GM10266 (cell line): ENCODE results near the gene GNB5.

Experiments
- DNase-seq: peaks from one replicate; pipeline ENCODE4 v3.0.0; 2012; ENCODE audit errors: extremely low spot score
- CTCF ChIP-seq: IDR thresholded peaks from 2 replicates; pipeline ENCODE4 v1.5.1; 2012; ENCODE audit warnings: mild to moderate bottlenecking, low read depth; ENCODE audit not compliant: control insufficient read depth, insufficient read depth; ENCODE audit errors: missing control alignments

GNB5 gene

GRCh38 chr15:52128568-52128967 is 62.6 kb downstream of the GNB5 start:
- no peak for TF ChIP-seq CTCF

GRCh38 chr15:52124270-52124880 is 66.8 kb downstream of the GNB5 start:
- no peak for TF ChIP-seq CTCF
- DNase-seq: no peak

More at GRCh38 chr15:52128568-52128967, 62.6 kb downstream of the GNB5 start:
- DNase-seq: no peak

GRCh38 chr15:52121896-52122295 is 69.3 kb downstream of the GNB5 start:
- DNase-seq: no peak
- TF ChIP-seq CTCF: no peak

- no peak for DNase-seq
- TF ChIP-seq CTCF: no peak
These were observed 70.2 kb downstream of the GNB5 start for GRCh38 chr15:52121006-52121405.

GRCh38 chr15:52120488-52120887 is 70.7 kb downstream of the GNB5 start:
- no peak for TF ChIP-seq CTCF
- DNase-seq: no peak

- DNase-seq: no peak
- TF ChIP-seq CTCF: no peak
These were observed 72.0 kb downstream of the GNB5 start for GRCh38 chr15:52118969-52119749.

GRCh38 chr15:52117549-52117948 is 73.6 kb downstream of the GNB5 start:
- no peak for DNase-seq
- TF ChIP-seq CTCF: no peak
